ENCODE measurements around the gene TOR3A. TPM values are rescaled to one million over a fixed set of nuclear protein-coding genes. Genes with fewer than 3 reads are reported as not detected.

The TOR3A gene, protein sequence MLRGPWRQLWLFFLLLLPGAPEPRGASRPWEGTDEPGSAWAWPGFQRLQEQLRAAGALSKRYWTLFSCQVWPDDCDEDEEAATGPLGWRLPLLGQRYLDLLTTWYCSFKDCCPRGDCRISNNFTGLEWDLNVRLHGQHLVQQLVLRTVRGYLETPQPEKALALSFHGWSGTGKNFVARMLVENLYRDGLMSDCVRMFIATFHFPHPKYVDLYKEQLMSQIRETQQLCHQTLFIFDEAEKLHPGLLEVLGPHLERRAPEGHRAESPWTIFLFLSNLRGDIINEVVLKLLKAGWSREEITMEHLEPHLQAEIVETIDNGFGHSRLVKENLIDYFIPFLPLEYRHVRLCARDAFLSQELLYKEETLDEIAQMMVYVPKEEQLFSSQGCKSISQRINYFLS
- 42.8 and 50.3 TPM in 2 replicates for total RNA-seq

DNA sequence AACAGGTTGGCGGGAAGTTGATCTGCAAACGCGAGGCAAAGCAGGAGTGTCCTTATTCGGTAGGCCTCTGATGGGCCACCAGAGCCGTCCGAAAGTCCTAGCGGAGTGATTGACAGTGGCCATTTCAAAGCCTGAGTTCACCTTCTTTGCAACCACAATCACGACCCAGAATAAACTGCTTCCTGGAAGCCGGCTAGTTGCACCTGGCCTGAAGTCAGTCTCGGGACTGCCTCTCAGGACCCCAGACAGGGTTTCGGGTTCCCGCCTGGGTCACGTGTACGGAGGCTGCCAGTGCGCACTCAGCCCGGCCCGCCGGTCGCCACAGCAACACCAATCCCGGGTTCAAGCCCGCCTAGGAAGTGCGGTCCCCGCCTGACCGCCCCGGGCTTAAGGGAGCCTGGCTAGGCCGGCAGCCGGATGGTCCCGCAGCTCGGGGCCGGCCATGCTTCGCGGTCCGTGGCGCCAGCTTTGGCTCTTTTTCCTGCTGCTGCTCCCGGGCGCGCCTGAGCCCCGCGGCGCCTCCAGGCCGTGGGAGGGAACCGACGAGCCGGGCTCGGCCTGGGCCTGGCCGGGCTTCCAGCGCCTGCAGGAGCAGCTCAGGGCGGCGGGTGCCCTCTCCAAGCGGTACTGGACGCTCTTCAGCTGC, at the start of gene TOR3A:
TSS of gene TOR3A (plus strand) at position 384 of the 646 bp plus-strand sequence. CDS start at position 443, 59 bp downstream.

Other genes starting within 250 kb of the TOR3A start
- gene ANGPTL1, start 211.0 kb upstream of the TOR3A start, total RNA-seq = not detected in 2 replicates
- gene FAM20B, start 56.2 kb upstream of the TOR3A start, total RNA-seq = 22.7 and 23.0 TPM in 2 replicates
- gene ABL2, start 147.6 kb downstream of the TOR3A start, total RNA-seq = 45.0 and 47.9 TPM in 2 replicates
- 14.5 and 16.5 TPM in 2 replicates for gene SOAT1, start 211.7 kb downstream of the TOR3A start, total RNA-seq

Data from mammary microvascular endothelial cell (primary cell).